GM10266 (cell line): ENCODE data around the gene LGALS3BP.
A peak's percentile ranks its signal among the peaks of the same experiment; 100 is the strongest.

Experiments
- DNase-seq: peaks from one replicate; pipeline ENCODE4 v3.0.0; 2012; ENCODE audit errors: extremely low spot score
- TF ChIP-seq, protein P1 (sequence below): IDR thresholded peaks from 2 replicates; pipeline ENCODE4 v1.5.1; 2012; ENCODE audit warnings: mild to moderate bottlenecking, low read depth; ENCODE audit not compliant: control insufficient read depth, insufficient read depth; ENCODE audit errors: missing control alignments

LGALS3BP gene

DNA sequence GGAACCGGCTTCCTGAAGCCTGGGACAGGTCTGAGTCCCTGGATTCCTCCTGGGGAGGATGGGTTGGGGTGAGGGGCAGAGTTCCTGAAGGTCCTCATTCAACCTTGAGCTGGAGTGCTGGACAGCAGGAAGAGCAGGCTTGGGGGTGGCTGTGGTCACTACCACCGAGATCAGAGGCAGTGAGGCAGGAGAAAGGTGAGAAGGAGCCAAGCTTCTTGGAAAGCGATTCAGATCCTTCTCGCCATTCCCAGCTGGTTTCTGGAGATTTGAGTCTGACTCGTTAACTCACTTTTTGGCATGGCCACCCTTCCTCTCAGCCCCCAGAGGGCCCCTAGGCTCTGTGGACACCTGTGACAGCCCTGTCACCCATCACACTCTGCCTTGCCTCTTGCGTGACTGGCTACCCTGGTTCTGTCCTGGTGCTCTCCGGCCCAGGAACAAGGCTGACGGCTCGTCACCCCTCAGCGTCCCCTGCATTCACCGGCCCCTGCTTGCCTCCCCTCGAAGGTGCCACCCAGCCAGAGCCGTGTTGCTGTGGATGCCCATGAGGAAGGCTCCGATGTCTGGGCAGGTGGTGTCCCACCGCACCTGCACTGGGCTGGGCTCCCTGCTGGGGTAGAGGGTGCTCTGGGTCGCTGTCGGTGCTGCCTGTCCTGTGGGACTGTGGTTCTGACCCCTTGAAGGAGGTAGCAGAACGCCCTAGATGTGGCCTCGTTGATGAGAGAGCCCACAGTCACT lies 44.9 kb downstream of the LGALS3BP start:
- no peak for DNase-seq
- TF ChIP-seq, protein P1, sequence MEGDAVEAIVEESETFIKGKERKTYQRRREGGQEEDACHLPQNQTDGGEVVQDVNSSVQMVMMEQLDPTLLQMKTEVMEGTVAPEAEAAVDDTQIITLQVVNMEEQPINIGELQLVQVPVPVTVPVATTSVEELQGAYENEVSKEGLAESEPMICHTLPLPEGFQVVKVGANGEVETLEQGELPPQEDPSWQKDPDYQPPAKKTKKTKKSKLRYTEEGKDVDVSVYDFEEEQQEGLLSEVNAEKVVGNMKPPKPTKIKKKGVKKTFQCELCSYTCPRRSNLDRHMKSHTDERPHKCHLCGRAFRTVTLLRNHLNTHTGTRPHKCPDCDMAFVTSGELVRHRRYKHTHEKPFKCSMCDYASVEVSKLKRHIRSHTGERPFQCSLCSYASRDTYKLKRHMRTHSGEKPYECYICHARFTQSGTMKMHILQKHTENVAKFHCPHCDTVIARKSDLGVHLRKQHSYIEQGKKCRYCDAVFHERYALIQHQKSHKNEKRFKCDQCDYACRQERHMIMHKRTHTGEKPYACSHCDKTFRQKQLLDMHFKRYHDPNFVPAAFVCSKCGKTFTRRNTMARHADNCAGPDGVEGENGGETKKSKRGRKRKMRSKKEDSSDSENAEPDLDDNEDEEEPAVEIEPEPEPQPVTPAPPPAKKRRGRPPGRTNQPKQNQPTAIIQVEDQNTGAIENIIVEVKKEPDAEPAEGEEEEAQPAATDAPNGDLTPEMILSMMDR: no peak

DNA sequence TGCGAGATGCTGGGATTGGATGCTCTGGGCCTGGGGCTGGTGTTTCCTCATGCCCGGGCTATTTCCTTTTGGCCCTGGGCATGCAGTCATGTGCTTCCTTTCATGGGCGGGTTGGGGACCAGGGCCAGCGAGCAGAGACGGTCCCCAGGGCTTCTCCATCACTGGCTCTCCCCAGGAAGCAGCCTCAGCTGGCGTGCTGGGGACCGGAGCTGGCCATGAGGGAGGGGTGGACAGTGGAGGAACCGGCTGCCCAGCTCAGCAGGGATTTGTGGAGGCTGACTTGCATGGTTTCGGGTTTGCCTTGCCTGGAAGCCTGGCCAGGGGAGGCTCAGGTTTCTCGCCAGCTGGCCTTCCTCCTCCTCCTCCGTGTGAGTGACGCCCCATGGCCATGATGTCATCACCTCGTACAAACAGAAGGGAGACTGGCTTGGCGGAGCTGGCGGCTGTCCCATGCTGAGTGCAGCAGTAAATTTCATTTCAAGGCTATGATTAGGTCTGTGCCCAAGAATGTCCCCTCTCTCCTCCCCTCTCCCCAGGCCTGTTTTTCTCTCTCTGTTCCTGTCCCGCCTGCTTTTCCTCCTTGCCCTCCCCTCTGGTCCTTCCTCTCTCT lies 45.7 kb downstream of the LGALS3BP start:
- TF ChIP-seq, protein P1: no peak
- no peak for DNase-seq

GRCh38 chr17:78933025-78933958 lies 46.4 kb downstream of the LGALS3BP start:
- TF ChIP-seq, protein P1: no peak
- peak; percentile 61 for DNase-seq

GRCh38 chr17:78929908-78930775 lies 49.6 kb downstream of the LGALS3BP start:
- DNase-seq: no peak

GRCh38 chr17:78925662-78926555 lies 53.8 kb downstream of the LGALS3BP start:
- TF ChIP-seq, protein P1: no peak
- DNase-seq: no peak

More at GRCh38 chr17:78929908-78930775, 49.6 kb downstream of the LGALS3BP start:
- TF ChIP-seq, protein P1: no peak

- TF ChIP-seq, protein P1: no peak
- peak; percentile 76 for DNase-seq
Measured at GRCh38 chr17:78925234-78925633, 54.5 kb downstream of the LGALS3BP start, which contains the start of gene TIMP2. Gene TIMP2 (minus strand): TSS chr17:78925387. CDS start chr17:78925088, 299 bp downstream.
